SKM-1 (cell line): ENCODE data around the gene SPSB1.

Source experiments
- DNase-seq: peaks from one replicate; lab custom pipeline; 2025; ENCODE audit not compliant: unreplicated experiment; lab: John Stamatoyannopoulos, UW

The SPSB1 gene

GRCh38 chr1:9416506-9416905 is 123.8 kb downstream of the SPSB1 start:
- no peak for DNase-seq

GRCh38 chr1:9416918-9417500 is 124.3 kb downstream of the SPSB1 start:
- no peak for DNase-seq

GRCh38 chr1:9417695-9418094 is 125.0 kb downstream of the SPSB1 start:
- DNase-seq: no peak

- DNase-seq: no peak
Measured at GRCh38 chr1:9418851-9419250, 126.2 kb downstream of the SPSB1 start.
